GOT3 (cell line): Measurements from ENCODE around the gene CORO1C.

Source experiments
- DNase-seq: peaks from one replicate; lab custom pipeline; 2025; ENCODE audit warnings: mixed read lengths; lab: John Stamatoyannopoulos, UW

Gene CORO1C

DNA sequence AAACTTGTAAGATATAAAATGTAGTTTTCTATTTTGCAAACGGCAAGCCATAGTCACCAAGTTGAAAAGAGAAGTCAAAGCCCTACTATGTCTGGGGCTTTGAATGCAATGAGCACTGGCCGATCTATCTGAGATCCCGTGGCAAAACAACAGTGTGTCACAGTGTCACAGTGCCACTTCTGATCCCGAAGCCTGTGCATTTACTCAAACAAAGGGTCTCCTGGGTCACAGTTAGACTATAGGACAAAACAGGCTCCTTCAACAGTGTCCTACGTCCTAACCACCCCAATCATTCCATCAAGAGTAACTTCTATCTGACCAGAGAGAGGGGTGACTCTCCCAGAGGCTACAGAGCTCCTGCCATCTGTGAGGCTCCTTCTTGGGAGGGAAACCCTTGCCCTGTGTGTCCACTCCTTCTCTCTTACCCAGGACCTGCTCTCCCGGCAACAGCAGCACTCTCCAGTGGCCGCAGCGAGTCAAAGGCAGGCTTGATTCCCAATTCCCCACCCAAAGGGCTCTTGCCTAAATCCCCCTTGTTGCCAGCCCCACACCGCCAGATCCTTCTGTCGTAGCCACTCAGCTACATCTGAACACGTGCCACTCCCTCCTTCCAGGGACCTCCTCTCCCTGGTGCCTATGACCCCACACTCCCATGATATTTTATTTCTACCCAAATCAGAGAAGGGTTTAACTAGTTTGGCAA lies 83.6 kb downstream of the CORO1C start:
- DNase-seq = no peak

DNA sequence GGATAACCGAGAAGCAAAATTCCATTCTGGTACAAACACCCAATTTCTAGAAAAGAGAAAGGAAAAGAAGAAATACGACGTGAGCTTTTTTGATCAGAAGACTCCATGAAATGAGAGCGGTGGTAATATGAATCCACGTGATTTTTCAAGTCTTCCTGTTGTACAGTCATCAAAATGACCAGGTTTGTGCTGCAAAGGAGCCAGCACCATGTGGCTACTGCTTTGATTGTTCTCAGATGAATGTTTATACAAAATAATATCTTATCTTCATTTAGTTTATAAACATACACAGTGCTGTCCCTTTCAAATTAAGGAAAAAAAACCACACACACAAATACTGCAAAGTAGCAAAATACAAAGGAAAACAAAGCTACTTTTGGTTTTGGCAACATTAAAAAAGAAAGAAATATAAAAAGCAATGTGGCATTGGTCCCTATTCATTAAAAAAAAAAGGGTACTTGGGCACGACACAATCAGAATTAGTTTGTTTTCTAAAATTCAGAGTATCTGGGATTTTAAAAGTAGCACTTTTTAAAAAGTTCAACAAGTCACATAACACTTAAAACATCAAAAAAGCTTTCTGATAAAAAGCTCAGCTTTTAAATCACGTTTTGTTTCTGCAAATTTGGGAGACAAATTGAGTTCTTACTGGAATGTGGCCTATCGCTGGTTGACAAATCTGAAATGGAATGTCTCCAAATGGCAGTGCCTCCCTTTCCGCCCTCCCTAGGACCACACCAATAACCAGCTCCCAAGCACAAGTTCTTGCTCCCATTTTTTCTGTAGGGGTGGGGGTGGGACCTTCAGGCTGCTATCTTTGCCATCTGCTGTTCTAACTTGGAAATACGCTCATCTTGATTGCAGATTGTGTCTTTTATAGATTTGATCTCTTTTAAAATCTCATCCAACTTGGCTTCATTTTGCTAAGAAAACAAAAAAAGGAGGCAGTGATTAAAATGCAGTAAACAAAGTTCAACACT lies 84.4 kb downstream of the CORO1C start:
- DNase-seq = no peak

GRCh38 chr12:108645686-108646599 lies 85.4 kb downstream of the CORO1C start:
- DNase-seq = no peak

DNA sequence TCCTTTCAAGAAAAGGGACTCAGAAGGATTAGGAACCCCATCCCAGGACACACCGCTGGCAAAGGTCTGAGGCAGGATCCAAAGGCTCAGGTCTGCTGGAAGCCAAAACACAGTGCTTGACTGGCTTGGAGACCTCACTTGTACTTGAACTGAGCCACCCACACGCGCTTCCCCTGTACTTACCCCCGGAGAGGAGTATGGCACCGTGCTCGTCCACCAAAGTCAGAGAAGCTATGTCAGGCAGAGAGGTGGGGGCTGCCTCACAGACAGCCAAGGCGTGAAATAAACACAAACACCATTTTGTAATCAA lies 86.6 kb downstream of the CORO1C start:
- DNase-seq = no peak

DNA sequence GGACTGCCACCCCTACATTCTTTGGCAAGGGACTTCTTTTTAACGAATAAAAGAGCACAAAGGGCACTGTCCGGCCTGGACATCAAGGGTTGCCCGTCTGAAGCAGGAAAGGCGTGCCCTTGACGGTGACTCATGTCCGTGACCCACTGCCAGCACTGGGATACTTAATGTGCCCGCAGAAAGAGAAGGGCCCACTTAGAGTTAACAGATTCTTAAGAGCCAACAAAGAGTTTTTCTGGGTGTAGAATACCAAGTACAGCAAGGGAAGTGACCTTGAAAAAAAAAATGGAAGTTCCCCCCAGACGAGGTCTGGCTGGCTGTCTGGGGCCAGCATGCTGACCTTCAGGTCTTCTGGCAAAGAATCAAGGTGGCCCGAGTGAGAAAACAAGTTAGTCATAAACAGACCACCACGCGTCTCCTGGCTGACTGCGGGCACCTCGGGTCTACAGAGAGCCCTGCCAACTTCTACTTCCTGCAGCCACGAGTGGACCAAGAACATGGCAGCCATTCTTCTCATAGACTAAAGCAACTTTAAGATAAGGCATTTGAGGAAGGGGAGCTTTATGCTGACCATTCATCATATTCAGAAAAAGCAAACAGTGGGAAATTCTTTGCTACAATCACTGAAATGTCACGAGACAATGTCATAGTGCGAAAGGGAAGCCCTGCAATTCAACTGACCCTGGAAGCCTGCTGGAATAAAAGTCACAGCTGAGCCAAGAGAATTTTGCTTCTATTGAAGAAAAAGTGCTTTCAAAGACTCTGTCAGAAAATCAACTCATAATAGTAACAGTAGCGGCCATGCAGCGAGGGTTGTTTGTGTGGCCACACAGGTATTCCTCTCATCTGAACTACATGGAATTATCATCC lies 87.1 kb downstream of the CORO1C start:
- DNase-seq = no peak

DNA sequence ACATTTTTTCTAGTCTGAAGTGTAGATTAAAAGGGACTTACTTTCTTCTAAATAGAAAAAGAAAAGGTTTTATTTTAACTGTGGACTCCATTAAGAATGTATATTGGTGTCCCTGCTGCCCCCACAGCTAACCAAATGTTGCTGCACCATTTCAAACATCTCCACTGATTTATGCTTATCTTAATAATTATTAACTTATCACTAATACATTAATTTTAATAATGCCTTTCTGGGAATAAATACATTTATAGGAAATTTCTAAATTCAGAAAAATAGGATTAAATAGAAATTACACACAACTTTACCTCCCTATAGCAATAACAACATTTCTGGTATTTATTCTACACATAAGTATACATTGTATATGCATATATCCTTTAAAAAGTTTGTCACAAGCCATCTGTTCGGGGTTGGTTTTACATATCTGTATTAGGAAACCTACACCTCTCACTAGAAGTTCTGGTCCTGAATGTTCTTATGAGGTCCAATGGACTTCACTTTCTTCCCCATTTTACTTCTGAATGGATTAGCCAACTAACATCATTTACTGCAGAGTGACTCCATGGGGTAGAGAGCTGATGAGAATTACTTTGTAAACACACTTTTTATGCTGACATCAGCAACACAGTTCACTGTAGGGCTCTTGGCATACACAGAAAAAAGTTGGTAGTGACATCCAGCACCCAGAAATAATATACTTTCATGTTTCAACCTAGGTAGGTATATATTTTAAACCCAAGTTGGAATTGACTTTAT lies 88.2 kb downstream of the CORO1C start:
- no peak for DNase-seq

- DNase-seq = no peak
These were observed 88.9 kb downstream of the CORO1C start for GRCh38 chr12:108642269-108642870.

DNA sequence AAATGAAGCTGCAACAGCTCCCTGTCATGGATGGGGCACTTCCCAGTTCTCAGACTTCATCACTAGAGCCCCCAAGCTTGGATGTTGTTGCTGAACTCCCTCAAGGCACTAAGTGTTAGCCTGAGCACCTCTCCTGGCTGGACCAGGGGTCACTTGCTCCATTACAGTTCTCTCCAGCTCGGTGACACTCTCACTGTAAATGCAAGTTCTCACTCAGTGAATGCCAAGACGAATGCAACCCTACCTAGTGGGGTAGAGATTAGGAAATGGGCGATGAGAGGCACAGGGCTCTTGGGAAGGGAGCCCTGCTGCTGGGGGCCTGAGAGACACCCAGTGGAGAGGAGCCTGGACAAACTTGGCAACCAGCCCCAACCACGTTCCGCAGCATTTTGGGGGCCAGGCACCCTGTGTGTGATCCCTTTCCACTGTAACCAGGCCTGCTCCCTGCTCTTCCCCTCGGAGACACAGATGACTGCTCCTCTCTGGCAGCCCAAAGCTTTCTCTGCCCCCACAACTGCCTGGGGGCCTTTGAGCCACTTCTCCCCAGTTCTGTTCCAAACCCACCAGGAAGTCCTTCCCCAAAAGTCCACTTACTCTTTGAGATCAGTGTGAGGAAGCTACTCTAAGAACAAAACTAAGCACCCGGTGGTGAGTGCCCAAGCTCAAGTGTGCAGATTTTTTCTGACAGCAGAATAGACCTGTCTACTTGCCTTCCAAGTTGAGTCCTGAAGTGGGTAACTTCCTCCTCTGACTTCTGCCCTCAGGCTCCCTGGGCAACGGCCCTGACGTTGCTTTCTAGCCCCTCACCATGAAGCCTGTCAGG lies 89.7 kb downstream of the CORO1C start:
- DNase-seq = no peak

- DNase-seq = no peak
These were observed 90.4 kb downstream of the CORO1C start for GRCh38 chr12:108640802-108641445.

DNA sequence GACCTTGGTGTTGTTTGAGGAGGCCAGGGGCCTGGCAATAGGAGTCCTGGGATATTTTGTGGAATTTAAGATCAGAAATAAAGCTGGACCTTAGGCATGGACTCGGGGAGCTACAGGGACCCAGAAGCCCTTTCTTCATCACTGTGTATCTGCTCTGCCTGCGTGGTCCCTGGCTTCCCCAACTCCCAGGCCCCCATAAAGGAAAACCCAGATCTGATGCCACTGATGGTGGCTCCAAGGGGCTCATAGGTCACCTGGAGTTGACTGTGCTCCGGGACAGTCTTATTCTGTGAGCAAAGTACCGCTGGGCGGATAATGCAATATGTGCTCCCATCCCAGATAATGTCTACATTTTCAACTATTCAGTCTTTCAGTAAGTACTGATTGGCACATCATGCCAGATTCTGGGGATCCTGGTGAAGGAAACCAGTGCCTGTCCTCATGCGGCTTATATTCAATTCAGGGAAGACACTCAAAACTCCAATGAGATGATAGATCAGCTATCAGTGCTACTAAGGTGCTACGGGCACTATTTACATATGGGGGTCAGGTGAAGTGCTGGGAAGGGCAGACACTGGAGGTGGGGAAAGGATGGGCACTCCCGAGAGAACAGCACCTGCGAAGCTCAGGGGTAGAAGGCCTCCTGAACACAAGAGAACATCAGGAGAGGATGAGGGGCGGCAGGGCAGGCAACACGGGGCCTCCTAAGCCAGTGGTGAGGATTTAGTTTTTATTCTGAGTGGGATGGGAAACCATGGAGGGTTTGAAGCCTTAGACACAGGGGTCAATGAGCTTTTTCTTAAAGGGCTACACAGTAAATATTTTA lies 92.1 kb downstream of the CORO1C start:
- DNase-seq = no peak

DNA sequence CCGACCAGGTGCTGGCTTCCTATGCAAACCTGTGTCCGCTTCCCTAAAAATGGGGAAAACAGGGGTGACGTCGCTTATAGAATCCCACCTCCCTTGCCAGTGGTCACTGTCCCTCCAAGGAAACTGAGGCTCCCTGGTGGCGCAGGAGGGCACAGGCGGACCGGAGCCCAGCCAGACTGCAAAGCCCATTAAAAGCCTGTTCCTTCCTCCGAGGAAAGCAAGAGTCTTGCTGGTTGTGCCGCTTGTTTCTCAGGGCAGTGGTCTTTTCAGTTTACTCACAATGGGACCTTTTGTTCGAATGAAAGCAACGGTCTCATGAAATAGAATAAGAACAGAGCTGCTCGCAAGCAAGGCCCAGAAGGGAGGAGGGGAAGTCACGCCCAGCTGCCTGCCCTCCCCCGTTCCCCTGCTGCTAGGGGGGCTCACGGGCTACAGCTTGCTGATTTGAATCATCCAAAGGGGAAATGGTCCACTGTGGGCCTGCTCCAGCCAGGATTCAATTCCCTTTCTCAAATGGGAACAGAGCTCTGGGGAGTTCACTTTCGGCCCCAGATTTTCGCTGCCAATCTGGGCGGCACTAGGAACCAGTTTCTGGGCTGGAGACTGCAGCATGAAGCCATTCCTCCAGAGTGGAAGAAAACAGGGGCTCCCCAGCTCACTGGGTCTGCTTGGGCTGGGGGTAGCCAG lies 93.0 kb downstream of the CORO1C start:
- no peak for DNase-seq

- no peak for DNase-seq
These were observed 93.9 kb downstream of the CORO1C start for GRCh38 chr12:108637222-108637971.

GRCh38 chr12:108635997-108636808 lies 95.1 kb downstream of the CORO1C start:
- DNase-seq = no peak

GRCh38 chr12:108635201-108635996 lies 95.9 kb downstream of the CORO1C start:
- DNase-seq = no peak

DNA sequence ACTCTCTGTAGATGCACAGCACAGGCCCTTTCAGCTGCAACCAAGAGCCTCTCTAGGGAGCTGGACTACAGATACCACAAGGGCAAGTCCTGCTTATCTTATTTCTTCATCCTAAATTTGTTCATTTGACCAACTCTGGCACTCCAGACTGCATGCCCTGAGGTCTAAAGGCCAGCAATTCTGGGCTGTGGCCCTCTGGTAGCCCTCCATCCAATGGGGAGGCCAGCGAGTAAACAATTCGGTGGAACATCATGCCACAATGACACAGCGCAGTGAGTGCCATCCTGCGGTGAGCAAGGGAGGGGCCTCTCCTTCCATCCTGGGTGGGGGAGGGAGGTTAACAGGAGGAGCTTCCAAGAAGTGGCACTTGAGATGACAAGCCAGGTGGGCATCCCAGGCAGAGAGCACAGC lies 97.0 kb downstream of the CORO1C start:
- DNase-seq = no peak
